ENCODE data around the gene ST6GALNAC6. TPM values are rescaled to one million over a fixed set of nuclear protein-coding genes. Genes with fewer than 3 reads are reported as not detected.
"Not testable (repeated sequence)": the region's sequence is repeated elsewhere in the genome, so short reads cannot be mapped to it uniquely, and the experiment has no call there.

The ST6GALNAC6 gene
- total RNA-seq, 1 donor from 2014 or later = 25.6 TPM

DNA sequence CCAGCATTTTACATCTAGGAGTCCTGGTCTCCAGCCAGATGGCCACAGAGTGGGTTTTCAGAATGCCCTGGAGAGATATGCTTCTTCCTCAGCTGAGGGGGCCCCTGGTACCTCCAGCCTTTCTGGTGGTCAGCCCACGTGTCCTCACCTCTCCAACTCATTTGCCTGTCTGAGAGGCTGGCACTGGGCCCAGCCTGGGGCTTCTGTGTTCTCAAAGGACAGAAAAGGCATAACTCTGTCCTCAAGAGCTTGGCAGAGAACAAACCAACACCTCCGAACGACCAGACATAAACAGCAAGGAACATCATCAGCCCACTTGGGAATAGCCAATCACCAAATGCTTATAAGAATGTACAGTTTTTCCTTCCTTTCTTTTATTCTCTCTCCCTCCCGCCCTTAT lies 62.1 kb downstream of the ST6GALNAC6 start:
- TF ChIP-seq, protein P1, sequence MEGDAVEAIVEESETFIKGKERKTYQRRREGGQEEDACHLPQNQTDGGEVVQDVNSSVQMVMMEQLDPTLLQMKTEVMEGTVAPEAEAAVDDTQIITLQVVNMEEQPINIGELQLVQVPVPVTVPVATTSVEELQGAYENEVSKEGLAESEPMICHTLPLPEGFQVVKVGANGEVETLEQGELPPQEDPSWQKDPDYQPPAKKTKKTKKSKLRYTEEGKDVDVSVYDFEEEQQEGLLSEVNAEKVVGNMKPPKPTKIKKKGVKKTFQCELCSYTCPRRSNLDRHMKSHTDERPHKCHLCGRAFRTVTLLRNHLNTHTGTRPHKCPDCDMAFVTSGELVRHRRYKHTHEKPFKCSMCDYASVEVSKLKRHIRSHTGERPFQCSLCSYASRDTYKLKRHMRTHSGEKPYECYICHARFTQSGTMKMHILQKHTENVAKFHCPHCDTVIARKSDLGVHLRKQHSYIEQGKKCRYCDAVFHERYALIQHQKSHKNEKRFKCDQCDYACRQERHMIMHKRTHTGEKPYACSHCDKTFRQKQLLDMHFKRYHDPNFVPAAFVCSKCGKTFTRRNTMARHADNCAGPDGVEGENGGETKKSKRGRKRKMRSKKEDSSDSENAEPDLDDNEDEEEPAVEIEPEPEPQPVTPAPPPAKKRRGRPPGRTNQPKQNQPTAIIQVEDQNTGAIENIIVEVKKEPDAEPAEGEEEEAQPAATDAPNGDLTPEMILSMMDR (IDR thresholded peaks at IDR 0.05; ENCODE audit: insufficient read depth, low read length, poor library complexity, severe bottlenecking) = no peak
- Histone ChIP-seq H3K36me3 (ENCODE audit: control insufficient read depth, insufficient read depth, low read length) (no peaks in the 10 kb centered on the region), H3K4me3 (ENCODE audit: low read depth, low read length) (no peak overlapping the region), H3K27me3 (ENCODE audit: control insufficient read depth, insufficient read depth, low read length) (no peaks in the 10 kb centered on the region)
- DNase-seq (ENCODE audit: low read depth) = no peak

DNA sequence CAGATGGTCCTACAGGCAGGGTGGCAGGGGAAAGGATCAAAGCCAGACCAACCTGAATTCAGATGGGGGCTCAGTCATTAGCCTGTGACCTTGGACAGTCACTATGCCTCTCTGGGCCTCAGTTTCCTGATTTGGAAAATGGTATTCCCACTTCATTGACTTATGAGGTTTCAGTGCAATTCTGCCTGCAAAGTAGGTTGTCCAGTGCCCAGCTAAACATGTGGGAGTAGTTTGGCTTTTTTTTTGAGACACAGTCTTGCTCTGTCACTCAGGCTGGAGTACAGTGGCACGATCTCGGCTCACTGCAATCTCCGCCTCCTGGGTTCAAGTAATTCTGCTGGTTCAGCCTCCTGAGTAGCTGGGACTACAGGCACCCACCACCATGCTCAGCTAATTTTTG lies 62.8 kb downstream of the ST6GALNAC6 start:
- not testable (repeated sequence) for H3K36me3 ChIP-seq (ENCODE audit: control insufficient read depth, insufficient read depth, low read length); DNase-seq (ENCODE audit: low read depth); H3K27me3 ChIP-seq (ENCODE audit: control insufficient read depth, insufficient read depth, low read length); H3K4me3 ChIP-seq (ENCODE audit: low read depth, low read length)

DNA sequence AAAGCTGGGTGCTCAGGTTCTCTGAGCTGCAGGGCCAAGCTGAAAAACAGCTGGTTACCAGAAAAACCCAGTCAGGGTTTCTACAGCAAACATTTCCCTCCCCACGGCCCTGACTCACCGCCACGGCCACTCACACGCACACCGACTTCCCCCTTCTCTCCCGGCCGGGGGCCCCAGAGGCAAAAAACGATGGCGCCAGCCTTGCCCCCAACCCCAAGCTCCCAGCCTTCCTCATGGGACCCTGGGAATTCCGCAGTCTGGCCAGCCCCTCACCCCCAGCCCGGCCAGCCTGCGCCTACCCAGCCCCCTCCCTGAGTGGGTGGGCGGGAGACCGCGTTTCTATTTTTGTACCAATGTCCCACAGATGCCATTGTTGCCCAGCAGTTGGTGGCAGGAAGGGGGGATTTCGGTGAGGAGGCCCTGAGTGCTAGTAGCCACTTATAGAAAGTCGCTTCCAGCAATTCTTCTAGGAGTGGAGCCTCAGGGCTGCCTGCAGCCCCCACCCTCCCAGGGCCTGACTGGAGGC lies 63.3 kb downstream of the ST6GALNAC6 start:
- H3K4me3 ChIP-seq (ENCODE audit: low read depth, low read length) = no peak overlapping the region
- no peak for DNase-seq (ENCODE audit: low read depth)
- no peaks in the 10 kb centered on the region for H3K36me3 ChIP-seq (ENCODE audit: control insufficient read depth, insufficient read depth, low read length)
- H3K27me3 ChIP-seq (ENCODE audit: control insufficient read depth, insufficient read depth, low read length) = no peaks in the 10 kb centered on the region
- TF ChIP-seq, protein P1 (IDR thresholded peaks at IDR 0.05; ENCODE audit: insufficient read depth, low read length, poor library complexity, severe bottlenecking) = no peak

Other genes with a start within 250 kb of the ST6GALNAC6 start
- gene CFAP157, start 192.6 kb downstream of the ST6GALNAC6 start, total RNA-seq = 0.07 TPM in 1 of 2 replicates, not detected in the other
- 36.5 and 43.6 TPM in 2 replicates for gene PTRH1, start 183.9 kb downstream of the ST6GALNAC6 start, total RNA-seq
- gene TTC16, start 183.5 kb downstream of the ST6GALNAC6 start, total RNA-seq = not detected in 2 replicates
- 13.3 and 13.4 TPM in 2 replicates for gene TOR2A, start 164.3 kb downstream of the ST6GALNAC6 start, total RNA-seq
- 0.17 and 0.27 TPM in 2 replicates for gene SH2D3C, start 120.9 kb downstream of the ST6GALNAC6 start, total RNA-seq
- 38.5 and 47.3 TPM in 2 replicates for gene CDK9, start 113.6 kb downstream of the ST6GALNAC6 start, total RNA-seq
- 92.5 and 131 TPM in 2 replicates for gene FPGS, start 96.7 kb downstream of the ST6GALNAC6 start, total RNA-seq
- gene ENG, start 44.9 kb downstream of the ST6GALNAC6 start, total RNA-seq = 3.4 and 6.3 TPM in 2 replicates
- 44.8 and 56.4 TPM in 2 replicates for gene AK1, start 21.9 kb downstream of the ST6GALNAC6 start, total RNA-seq
- gene ST6GALNAC4, start 17.4 kb upstream of the ST6GALNAC6 start, total RNA-seq = 21.0 and 32.5 TPM in 2 replicates
- gene PIP5KL1, start 31.2 kb upstream of the ST6GALNAC6 start, total RNA-seq = 3.6 and 4.2 TPM in 2 replicates
- 31.8 and 33.1 TPM in 2 replicates for gene DPM2, start 38.3 kb upstream of the ST6GALNAC6 start, total RNA-seq
- gene EEIG1, start 81.4 kb upstream of the ST6GALNAC6 start, total RNA-seq = 16.5 and 29.4 TPM in 2 replicates
- 13.6 and 14.2 TPM in 2 replicates for gene NAIF1, start 167.7 kb upstream of the ST6GALNAC6 start, total RNA-seq
- 22.8 and 24.5 TPM in 2 replicates for gene SLC25A25, start 168.6 kb upstream of the ST6GALNAC6 start, total RNA-seq
- 81.2 and 98.4 TPM in 2 replicates for gene PTGES2, start 228.1 kb upstream of the ST6GALNAC6 start, total RNA-seq
- gene LCN2, start 249.8 kb upstream of the ST6GALNAC6 start, total RNA-seq = 233 and 283 TPM in 2 replicates

Data from kidney epithelial cell (primary cell).